Right forelimb (tissue), 1 donor: ENCODE results near the gene RANGRF.

ENCODE experiments used
- DNase-seq: peaks from one replicate; pipeline ENCODE4 v3.0.0-alpha.2; 2018

RANGRF gene

GRCh38 chr17:8275421-8276290, 12.8 kb upstream of the RANGRF start:
- DNase-seq, result no peak

GRCh38 chr17:8277317-8277716, 11.2 kb upstream of the RANGRF start:
- no peak for DNase-seq

DNA sequence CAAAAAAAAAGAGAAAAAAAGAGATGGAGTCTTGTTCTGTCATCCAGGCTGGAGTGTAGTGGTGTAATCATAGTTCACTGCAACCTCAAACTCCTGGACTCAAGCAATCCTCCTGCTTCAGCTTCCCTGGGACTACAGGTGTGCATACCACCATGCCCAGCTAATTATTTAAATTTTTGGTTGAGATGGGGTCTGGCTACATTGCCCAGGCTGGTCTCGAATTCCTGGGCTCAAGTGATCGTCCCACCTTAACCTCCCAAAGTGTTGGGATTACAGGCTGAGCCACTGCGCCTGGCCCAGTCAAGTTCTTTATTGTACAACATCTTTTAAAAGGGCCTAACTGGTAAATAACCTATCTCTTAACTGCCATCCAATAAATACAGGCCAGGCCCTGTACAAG, 6.1 kb upstream of the RANGRF start:
- DNase-seq, result no peak

DNA sequence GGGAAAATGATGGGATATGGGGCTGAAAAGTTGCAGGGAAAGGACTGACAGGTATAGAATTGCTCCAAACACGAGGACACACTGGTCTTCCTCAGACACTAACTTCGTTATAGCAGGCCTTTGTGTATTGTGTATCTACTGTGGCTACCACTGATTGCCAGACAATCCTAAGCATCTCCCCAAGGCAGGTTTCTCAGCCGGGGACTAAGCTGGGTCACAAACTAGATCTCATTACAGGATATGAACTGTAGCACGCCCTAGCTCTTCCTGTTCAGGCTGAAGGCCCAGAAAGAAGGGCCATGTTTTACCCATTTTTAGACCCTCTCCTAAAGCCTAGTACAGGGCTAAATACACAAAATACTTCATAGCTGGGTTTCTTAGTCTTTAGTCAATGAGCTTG, 5.1 kb upstream of the RANGRF start:
- no peak for DNase-seq

GRCh38 chr17:8284126-8284525, 4.3 kb upstream of the RANGRF start:
- no peak for DNase-seq

DNA sequence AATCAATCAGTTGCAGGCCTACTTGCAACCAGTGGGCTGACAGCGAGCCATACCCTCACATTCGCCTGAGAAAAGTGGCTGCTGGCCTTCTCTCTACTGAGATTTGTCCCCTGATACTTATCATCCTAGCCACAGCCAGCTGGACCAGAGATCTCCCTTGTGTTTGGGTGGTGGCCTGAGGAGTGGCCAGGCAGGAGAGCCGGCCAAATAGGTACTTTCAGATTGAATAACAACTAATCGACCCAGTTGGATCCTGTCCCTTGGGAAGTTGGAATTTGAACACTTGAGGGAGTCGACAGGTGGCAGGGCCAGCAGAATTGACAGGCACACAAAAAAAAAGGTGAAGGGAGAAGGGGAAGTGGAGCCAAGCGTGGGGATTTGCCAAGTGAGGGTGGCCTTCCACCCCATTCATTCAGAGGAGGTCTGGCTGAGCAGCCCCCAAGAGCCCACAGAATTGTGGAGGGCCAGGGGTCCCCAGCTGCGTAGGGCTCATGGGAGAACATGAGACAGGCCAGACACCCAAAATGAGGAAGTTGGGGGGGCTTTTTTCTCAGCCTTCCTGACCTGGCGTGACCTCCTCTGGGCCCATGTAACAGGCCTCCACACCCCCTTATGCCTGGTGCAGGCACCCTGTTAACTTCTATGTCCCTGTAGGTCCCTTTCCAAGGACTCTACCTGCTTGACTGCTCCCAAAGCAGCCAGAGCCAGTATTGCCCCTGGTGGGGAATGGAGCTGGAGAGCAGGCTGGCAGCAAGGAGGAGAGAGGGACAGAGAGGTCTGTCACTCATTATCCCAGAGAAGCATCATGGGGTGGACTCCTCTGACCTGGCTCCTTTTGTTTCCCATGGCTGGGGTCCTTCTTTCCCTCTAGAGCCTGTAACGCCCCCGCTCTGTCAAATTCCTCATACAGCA, 2.9 kb upstream of the RANGRF start:
- no peak for DNase-seq

GRCh38 chr17:8287651-8288335, 677 bp upstream of the RANGRF start:
- DNase-seq, result no peak

- DNase-seq, result no peak
Observed at GRCh38 chr17:8289103-8289397, 580 bp downstream of the RANGRF start.

DNA sequence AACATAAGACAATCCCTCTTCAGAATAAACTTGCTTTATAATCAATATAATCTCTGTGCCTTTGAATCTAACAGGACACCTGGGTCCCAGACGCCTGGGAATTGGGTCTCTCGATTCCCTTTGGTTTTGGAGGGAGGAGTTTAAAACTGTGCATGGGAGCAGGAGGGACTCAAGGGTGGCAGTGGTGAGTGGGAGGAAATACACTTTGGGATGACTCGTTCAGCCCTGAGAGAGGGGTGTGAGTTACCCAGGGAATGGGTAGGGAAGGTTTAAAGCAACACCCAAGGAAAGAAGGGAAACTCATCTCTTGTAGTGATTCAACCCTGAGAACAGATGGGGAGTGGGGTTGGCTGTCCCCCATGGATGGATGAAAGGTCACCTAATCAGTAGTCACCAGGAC, 1.6 kb downstream of the RANGRF start:
- DNase-seq, result no peak

GRCh38 chr17:8292639-8293395, 4.3 kb downstream of the RANGRF start:
- no peak for DNase-seq

DNA sequence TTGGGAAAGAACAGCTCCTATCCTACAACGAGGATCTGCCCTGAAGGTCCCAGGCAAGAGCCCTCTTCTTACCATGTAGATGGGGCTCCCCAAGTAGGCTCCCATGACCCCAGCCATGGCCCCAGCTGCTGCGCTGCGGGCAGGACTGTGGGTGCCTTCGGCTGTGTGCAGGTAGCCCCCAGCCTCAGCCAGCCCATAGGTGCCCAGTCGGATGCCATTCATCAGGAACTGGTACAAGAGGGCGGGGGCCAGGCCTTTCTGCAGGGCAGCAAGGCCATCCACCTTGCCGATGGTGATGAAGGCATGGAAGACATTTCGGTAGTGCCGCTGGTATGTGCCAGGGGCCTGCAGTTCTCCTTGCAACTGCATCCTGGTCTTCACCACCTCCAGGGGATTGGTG, 5.9 kb downstream of the RANGRF start:
- DNase-seq, result no peak

GRCh38 chr17:8294814-8295316, 6.4 kb downstream of the RANGRF start:
- no peak for DNase-seq

GRCh38 chr17:8300226-8300625, 11.8 kb downstream of the RANGRF start:
- no peak for DNase-seq

- peak; percentile 69 for DNase-seq
Observed at GRCh38 chr17:8300627-8301242, 12.3 kb downstream of the RANGRF start.

DNA sequence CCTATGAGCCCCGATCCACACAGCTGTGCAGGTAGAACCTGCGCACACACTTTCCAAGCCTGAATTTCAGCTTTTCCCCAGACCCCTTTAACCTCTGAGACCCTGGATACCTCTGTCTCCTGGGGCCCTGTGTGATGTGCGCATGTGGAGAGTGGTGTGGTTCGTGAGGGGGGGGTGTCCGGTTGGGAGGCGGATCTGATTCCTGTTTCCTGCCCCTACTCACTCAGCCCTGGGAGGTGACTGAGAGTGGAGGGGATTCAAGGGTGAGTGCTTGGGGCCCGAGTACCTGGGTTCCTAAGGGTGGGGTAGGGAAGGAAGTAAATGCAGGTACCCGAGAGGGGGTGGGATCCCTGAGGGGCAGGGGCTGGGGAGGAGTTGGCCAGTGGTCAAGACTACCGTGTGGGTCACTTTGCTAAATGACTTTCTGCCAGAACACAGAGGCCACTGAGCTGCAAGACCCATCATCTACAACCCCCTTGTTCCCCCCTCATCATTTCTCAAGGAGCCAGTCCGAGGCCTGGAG, 22.2 kb downstream of the RANGRF start:
- DNase-seq, result no peak

GRCh38 chr17:8311131-8311790, 22.8 kb downstream of the RANGRF start:
- DNase-seq, result no peak

DNA sequence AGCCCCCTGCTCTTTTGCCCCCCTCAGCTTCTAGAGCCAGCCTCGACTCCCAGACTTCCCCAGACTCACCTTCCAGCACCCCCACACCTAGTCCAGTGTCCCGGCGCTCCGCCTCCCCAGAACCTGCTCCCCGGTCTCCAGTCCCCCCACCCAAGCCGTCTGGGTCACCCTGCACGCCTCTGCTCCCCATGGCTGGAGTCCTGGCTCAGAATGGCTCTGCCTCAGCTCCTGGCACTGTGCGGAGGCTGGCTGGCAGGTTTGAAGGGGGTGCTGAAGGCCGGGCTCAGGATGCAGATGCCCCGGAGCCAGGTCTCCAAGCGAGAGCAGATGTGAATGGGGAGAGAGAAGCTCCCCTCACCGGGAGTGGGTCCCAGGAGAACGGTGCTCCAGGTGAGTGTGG, 23.8 kb downstream of the RANGRF start:
- DNase-seq, result no peak

DNA sequence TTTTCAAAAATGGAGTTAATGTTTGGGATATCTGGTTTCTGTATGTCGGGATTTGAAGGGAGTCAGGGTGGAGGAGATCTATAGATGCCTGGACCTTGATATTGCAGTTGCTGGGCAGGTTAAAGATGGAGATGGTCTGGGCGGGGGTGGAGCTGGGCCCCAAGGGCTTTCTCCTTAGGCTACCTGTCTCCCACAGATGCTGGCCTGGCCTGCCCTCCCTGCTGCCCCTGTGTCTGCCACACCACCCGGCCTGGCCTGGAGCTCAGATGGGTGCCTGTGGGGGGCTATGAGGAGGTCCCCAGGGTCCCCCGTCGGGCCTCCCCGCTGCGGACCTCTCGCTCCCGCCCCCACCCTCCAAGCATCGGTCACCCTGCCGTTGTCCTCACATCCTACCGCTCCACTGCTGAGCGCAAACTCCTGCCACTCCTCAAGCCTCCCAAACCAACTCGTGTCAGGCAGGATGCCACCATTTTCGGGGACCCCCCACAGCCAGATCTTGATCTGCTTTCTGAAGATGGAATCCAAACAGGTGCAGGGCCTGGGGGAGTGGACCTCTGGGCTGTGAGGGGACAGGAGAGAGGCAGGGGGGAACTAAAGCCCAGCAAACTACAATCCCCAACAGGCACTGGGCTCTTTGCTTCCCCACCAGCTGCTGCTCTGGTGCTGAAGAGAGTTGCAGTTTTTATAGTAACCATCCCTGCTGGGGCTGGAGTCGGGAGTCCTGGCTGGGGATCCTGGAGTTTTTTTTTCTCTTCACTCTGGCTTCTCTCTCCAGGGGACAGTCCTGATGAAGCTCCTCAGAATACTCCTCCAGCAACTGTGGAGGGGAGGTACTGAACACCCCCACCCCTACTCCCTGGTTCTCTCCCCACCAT, 24.5 kb downstream of the RANGRF start:
- DNase-seq, result no peak

- DNase-seq, result no peak
Observed at GRCh38 chr17:8314797-8315763, 26.6 kb downstream of the RANGRF start.
